ENCODE measurements around the gene ARMC8.

The ARMC8 gene

GRCh38 chr3:138213398-138214085 lies 26.4 kb downstream of the ARMC8 start:
- DNase-seq (ENCODE audit: insufficient read length, low spot score): no peak
- FAIRE-seq: peak; percentile 82
- TF ChIP-seq POLR2A (IDR thresholded peaks at IDR 0.05; ENCODE audit: low read depth, low read length): no peak

GRCh38 chr3:138219255-138219654 lies 32.2 kb downstream of the ARMC8 start:
- no peak for FAIRE-seq
- no peak for DNase-seq (ENCODE audit: insufficient read length, low spot score)
- TF ChIP-seq POLR2A (IDR thresholded peaks at IDR 0.05; ENCODE audit: low read depth, low read length): no peak

GRCh38 chr3:138220242-138220641 lies 33.1 kb downstream of the ARMC8 start:
- FAIRE-seq (no peak), DNase-seq (ENCODE audit: insufficient read length, low spot score) (no peak)
- no peak for TF ChIP-seq POLR2A (IDR thresholded peaks at IDR 0.05; ENCODE audit: low read depth, low read length)

- DNase-seq (ENCODE audit: insufficient read length, low spot score): no peak
- no peak for FAIRE-seq
- no peak for TF ChIP-seq POLR2A (IDR thresholded peaks at IDR 0.05; ENCODE audit: low read depth, low read length)
Measured at GRCh38 chr3:138220788-138221187, 33.7 kb downstream of the ARMC8 start.

- TF ChIP-seq POLR2A (IDR thresholded peaks at IDR 0.05; ENCODE audit: low read depth, low read length): no peak
- FAIRE-seq (no peak), DNase-seq (ENCODE audit: insufficient read length, low spot score) (no peak)
Measured at GRCh38 chr3:138222131-138222941, 35.2 kb downstream of the ARMC8 start.

- FAIRE-seq (no peak), DNase-seq (ENCODE audit: insufficient read length, low spot score) (no peak)
- no peak for TF ChIP-seq POLR2A (IDR thresholded peaks at IDR 0.05; ENCODE audit: low read depth, low read length)
Measured at GRCh38 chr3:138222942-138223287, 35.8 kb downstream of the ARMC8 start.

- TF ChIP-seq POLR2A (IDR thresholded peaks at IDR 0.05; ENCODE audit: low read depth, low read length): no peak
- no peak for DNase-seq (ENCODE audit: insufficient read length, low spot score)
- FAIRE-seq: no peak
Measured at GRCh38 chr3:138227650-138228049, 40.5 kb downstream of the ARMC8 start.

GRCh38 chr3:138230525-138230924 lies 43.4 kb downstream of the ARMC8 start:
- no peak for DNase-seq (ENCODE audit: insufficient read length, low spot score)
- TF ChIP-seq POLR2A (IDR thresholded peaks at IDR 0.05; ENCODE audit: low read depth, low read length): no peak
- no peak for FAIRE-seq

- DNase-seq (ENCODE audit: insufficient read length, low spot score): no peak
- TF ChIP-seq POLR2A (IDR thresholded peaks at IDR 0.05; ENCODE audit: low read depth, low read length): no peak
- FAIRE-seq: peak; percentile 15
Measured at GRCh38 chr3:138232705-138233364, 45.7 kb downstream of the ARMC8 start.

- DNase-seq (ENCODE audit: insufficient read length, low spot score) (no peak), FAIRE-seq (peak; percentile 41)
- TF ChIP-seq POLR2A (IDR thresholded peaks at IDR 0.05; ENCODE audit: low read depth, low read length): no peak
Measured at GRCh38 chr3:138234401-138235179, 47.5 kb downstream of the ARMC8 start.

- no peak for TF ChIP-seq POLR2A (IDR thresholded peaks at IDR 0.05; ENCODE audit: low read depth, low read length)
- DNase-seq (ENCODE audit: insufficient read length, low spot score) (no peak), FAIRE-seq (no peak)
Measured at GRCh38 chr3:138238711-138239110, 51.6 kb downstream of the ARMC8 start.

- TF ChIP-seq POLR2A (IDR thresholded peaks at IDR 0.05; ENCODE audit: low read depth, low read length): no peak
- FAIRE-seq: peak; percentile 45
Measured at GRCh38 chr3:138241061-138241460, 54.0 kb downstream of the ARMC8 start.

GRCh38 chr3:138241676-138242075 lies 54.6 kb downstream of the ARMC8 start:
- no peak for TF ChIP-seq POLR2A (IDR thresholded peaks at IDR 0.05; ENCODE audit: low read depth, low read length)
- FAIRE-seq: no peak
- no peak for DNase-seq (ENCODE audit: insufficient read length, low spot score)

More at GRCh38 chr3:138241061-138241460, 54.0 kb downstream of the ARMC8 start:
- DNase-seq (ENCODE audit: insufficient read length, low spot score): no peak

- FAIRE-seq (no peak), DNase-seq (ENCODE audit: insufficient read length, low spot score) (no peak)
- TF ChIP-seq POLR2A (IDR thresholded peaks at IDR 0.05; ENCODE audit: low read depth, low read length): no peak
Measured at GRCh38 chr3:138242466-138242865, 55.4 kb downstream of the ARMC8 start.

All from H54 (cell line).